SH-SY5Y (cell line): Measurements from ENCODE around the gene GRIK2.

Experiments used
- GATA2 ChIP-seq: IDR thresholded peaks from 2 replicates; pipeline ENCODE4 v1.6.1; 2011; ENCODE audit warnings: mild to moderate bottlenecking, low read depth, low read length
- GATA3 ChIP-seq: IDR thresholded peaks from 2 replicates; pipeline ENCODE4 v1.6.1; 2011; ENCODE audit warnings: low read depth, mild to moderate bottlenecking, low read length, moderate library complexity

The GRIK2 gene

DNA sequence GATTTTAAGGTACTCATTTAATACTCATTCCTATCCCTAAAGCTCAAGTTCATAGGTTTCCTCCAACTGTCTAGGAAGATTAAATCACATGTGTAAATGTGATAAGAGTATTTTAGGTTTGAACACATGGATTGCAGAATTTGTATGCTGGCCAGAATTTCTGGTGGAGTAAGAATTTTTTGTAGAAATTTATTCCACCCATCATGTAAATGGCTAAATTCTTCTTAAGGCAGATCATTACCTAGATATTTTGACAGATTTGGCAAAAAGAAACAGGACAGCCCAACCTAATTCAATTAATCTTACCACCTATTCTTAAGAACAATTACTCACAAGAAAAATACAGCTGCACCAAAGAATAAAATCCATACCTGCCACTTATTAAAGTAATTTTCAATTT, 261.6 kb downstream of the GRIK2 start:
- TF ChIP-seq GATA3 (no peak), GATA2 (no peak)

DNA sequence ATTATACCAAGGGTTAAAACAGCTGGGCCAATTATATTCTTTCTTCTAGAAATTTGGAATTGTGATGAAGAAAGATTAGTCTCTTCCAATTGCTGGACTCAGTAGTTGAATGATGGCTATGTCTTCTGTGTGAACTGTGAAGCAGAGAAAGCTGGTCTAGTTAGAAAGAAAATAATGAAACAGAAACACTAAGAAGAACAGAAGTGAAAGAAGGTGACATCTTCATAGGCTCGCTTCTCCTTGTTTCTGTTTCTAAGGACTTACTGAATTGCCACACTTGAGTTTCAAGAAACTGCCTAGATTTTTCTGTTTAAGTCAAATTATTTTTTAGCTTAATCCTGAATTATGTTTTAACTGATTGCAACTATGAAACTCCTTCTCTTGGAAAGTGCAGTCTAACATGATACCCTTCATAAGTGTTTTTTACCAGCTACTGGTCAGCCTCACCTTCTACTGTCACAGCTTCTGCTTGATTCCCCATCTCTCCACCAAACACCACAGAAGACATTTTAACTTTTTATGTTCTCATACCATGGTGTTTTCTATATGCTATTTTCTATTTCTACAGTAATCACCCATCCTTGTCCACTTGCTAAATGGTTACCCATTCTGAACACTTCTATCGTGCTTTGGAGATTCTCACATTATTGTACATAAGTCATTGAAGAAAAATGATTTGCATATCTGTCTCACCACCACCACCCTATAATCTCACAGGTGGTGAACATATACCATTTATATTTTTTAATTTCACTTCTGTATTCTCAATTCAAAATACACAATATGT, 268.8 kb downstream of the GRIK2 start:
- TF ChIP-seq GATA3 (no peak), GATA2 (no peak)

DNA sequence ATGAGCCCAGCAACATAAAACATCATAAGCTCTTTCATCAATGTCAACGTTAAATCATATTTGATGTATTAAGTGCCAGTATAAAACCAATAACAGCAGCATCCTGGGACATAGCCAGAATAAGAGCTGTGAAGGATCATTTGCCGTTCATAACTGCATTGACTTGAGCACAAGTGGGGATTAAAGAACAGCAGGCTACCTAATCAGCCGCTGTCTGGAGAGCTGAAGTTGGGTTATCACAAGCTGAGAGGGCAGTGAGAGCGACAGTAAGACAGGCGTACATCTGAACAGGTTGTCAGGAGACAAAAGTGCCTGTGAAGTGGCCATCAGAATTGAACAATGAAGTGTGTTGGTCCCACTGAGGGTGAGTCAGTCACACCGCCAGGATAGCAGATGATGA, 269.6 kb downstream of the GRIK2 start:
- no peak for TF ChIP-seq GATA3
- no peak for TF ChIP-seq GATA2

DNA sequence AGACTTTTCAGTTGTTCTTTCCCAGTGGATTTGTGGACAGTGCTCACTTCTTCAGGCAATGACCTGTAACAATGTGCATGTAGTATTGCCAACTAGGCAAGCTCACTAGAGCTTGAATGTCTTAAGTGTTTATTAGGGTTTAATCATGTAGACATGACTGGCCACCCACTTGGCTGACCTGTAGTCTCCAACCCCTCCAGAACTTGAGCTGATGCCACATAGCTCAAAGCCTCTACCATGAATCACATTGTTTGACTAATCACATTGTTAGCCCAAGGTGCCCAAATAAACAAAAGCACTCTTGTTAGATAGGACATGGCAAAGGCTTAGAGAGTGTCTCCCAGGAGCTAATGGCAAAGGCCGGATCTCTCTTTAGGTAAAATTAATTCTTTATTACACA, 272.7 kb downstream of the GRIK2 start:
- TF ChIP-seq GATA2 (no peak), GATA3 (no peak)

DNA sequence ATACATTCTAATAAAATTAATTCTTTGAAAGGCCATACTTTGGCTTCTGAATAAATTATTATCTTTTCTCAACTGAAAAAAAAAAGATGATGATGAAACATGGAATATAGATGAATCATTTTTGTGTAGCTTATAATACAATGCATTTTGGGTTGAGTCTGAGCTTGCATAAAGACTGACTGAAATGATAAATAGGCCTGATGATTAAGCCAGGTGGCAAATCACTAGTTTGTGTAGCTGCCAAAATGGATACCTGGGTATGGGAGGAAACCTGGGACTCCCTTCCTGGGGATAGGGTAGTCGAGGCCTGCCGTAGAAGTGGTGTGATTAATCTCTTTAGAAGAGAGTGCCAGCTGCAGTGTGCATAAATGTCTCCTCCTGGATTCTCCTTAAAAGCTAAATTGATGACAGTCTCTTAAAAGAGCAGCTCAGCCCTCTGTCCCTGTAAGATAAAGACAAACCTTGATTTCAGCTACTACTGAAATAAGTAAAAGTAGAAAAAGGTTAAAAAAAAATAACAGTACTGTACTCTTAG, 275.1 kb downstream of the GRIK2 start:
- TF ChIP-seq GATA2 = no peak

DNA sequence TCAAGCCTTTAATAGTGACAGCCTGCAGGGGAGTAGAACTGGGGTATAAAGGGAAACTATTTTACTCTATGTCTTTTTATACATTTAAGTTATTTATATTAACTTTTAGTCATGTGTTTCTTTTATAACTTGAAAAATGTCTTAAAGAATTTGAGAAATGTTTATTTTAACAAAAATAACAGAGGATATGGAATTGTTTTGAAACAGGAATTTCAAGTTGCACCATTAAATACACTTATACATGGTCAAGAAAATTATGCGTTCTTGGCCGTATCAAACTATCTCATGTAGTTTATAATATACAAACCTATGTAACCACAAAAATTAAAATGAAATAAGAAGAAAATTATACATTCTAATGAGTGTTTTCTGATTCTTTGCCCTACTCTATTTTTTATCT, 282.7 kb downstream of the GRIK2 start:
- TF ChIP-seq GATA3 (no peak), GATA2 (no peak)

DNA sequence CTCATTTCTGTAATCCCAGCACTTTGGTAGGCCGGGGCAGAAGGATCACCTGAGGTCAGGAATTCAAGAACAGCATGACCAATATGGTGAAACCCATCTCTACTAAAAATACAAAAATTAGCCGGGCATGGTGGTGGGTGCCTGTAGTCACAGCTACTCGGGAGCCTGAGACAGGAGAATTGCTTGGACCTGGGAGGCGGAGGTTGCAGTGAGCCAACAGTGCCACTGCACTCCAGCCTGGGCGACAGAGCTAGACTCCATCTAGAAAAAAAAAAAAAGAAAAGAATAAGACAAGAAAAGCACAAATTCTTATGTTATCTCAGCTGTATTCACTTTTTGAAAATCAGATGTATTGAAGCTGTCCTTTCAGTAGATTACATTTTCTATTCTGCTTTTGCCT, 289.4 kb downstream of the GRIK2 start:
- TF ChIP-seq GATA3 = no peak
- no peak for TF ChIP-seq GATA2

GRCh38 chr6:101683884-101684283, 290.4 kb downstream of the GRIK2 start:
- TF ChIP-seq GATA3 (no peak), GATA2 (no peak)

DNA sequence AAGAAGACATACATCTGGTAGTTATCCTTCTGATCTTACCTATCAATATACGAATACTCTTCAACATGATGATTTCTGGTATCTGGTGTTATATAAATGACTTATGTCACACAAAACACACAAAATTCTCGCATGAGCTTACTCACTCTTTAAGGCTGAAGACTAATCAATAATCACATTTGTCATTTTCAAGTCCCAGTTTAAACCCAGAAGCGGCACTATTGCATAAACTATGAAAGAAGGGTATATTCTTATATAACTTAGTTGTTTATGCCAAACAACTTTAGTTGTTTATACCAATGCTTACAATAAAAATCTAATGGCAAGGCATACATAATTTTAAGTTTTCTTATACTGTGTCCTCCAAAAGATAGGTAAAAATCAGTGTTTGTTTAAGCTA, 293.1 kb downstream of the GRIK2 start:
- TF ChIP-seq GATA2 (no peak), GATA3 (no peak)

GRCh38 chr6:101689156-101689555, 295.6 kb downstream of the GRIK2 start:
- TF ChIP-seq GATA2 (no peak), GATA3 (no peak)

DNA sequence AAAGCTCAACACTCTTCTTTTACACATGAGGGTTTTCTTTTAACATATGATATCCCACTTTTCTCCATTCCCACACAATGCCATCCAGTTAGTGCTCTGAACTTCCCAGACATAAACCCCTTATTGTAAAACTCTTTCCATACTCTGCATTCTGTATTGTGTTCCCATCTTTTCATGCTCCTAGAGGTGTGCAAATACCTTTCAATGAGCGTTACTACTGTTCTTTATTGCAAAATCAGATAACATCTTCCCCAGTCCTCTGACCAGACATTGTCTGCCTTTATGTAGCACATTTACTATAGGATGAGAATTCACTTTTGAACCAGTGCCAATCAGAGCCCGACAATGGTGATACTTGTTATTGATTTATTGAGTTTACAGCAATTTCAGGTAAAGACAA, 296.2 kb downstream of the GRIK2 start:
- TF ChIP-seq GATA2 = no peak
- TF ChIP-seq GATA3 = no peak

DNA sequence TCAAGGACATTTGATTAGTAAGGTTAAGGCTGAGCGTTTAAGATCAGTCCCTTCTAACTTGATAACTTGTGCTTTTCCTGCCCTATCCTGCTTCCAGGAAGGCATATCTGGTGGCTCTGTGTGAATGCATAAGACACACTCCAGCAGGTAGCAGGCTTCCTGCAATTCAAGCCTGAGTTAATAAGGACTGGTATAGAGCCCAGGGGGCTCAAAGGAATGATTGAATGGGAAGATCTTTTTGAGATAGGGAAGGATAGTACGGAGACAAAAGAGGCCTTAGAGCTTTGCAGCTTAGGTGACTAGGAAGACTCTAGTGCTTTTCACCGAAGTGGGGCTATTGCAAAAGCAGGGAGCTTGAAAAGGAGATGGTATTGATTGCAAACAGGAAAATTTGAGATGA, 307.1 kb downstream of the GRIK2 start:
- TF ChIP-seq GATA3 = no peak
- TF ChIP-seq GATA2 = no peak

- no peak for TF ChIP-seq GATA2
- no peak for TF ChIP-seq GATA3
Observed at GRCh38 chr6:101703311-101703710, 309.8 kb downstream of the GRIK2 start.

GRCh38 chr6:101705866-101706265, 312.4 kb downstream of the GRIK2 start:
- no peak for TF ChIP-seq GATA2
- TF ChIP-seq GATA3 = no peak

DNA sequence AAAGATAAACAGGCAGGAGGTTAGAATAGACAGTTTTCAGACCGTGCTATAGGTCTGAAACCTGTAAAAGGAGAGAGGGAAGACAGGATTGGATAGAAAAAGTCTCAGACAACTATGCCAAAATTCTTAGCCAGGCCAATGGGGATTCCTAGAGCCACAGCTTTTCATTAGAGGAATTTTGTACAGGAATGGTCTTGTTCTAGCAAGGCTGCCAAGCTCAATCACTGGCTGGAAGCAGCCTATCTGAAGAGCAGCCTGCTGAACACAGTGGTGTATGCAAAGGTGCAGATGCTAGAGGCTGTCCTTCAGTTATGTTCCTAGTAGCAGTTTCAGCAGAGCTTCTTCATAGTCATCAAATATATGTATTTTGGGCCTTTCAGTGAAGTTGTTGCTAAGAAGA, 313.1 kb downstream of the GRIK2 start:
- TF ChIP-seq GATA3 (no peak), GATA2 (no peak)
